Natural killer cell (primary cell): ENCODE data around the gene PCDHB13. TPM values are rescaled to one million over a fixed set of nuclear protein-coding genes. Genes with fewer than 3 reads are reported as not detected.
A peak's percentile ranks its signal among the peaks of the same experiment; 100 is the strongest.
"Not testable (repeated sequence)": the region's sequence is repeated elsewhere in the genome, so short reads cannot be mapped to it uniquely, and the experiment has no call there.

Experiments
- ATAC-seq, 3 donors: fragments of 150-1000 bp in 2 of 3; fragments of 200-7000 bp in 1 of 3; cut with Tn5 transposase; 1 replicate in 1 of 3; 2 replicates in 2 of 3; pipeline ENCODE4 v1.10.0; 2021; ENCODE audit warnings: mild to moderate bottlenecking in 2 of 3, moderate library complexity in 2 of 3
- DNase-seq, 2 donors: peaks; one replicate each; pipeline versions ENCODE4 v3.0.0 to v3.0.0-alpha.2; 2013 to 2021; ENCODE audit warnings: mixed read lengths in 1 of 2
- H3K27ac ChIP-seq: one replicate; pipeline ENCODE4 v1.5.1; 2013; ENCODE audit warnings: mild to moderate bottlenecking, low read length
- H3K27me3 ChIP-seq: one replicate; pipeline ENCODE4 v1.6.1; 2013; ENCODE audit warnings: low read length; ENCODE audit not compliant: control insufficient read depth, insufficient read depth
- H3K36me3 ChIP-seq: one replicate; pipeline ENCODE4 v1.6.1; 2013; ENCODE audit warnings: low read length; ENCODE audit not compliant: control insufficient read depth, insufficient read depth
- H3K4me1 ChIP-seq: one replicate; pipeline ENCODE4 v1.6.1; 2013; ENCODE audit warnings: low read length; ENCODE audit not compliant: control insufficient read depth, insufficient read depth
- H3K4me3 ChIP-seq: one replicate; pipeline ENCODE4 v1.5.1; 2013; ENCODE audit warnings: low read length
- H3K9me3 ChIP-seq: one replicate; pipeline ENCODE4 v1.6.1; 2013; ENCODE audit warnings: low read length; ENCODE audit not compliant: control insufficient read depth, insufficient read depth
- H3K27ac Mint-ChIP-seq, 2 donors: one replicate each; pipeline ENCODE4 v1.8.0; 2022; ENCODE audit warnings: mild to moderate bottlenecking in 2 of 2, mixed read lengths in 2 of 2, moderate library complexity in 1 of 2
- H3K27me3 Mint-ChIP-seq, 2 donors: one replicate each; pipeline ENCODE4 v1.8.0; 2022; ENCODE audit warnings: low read depth in 2 of 2, mixed read lengths in 2 of 2
- H3K36me3 Mint-ChIP-seq: one replicate; pipeline ENCODE4 v1.8.0; 2022; ENCODE audit warnings: mixed read lengths
- H3K4me1 Mint-ChIP-seq, 2 donors: one replicate each; pipeline ENCODE4 v1.8.0; 2022; ENCODE audit warnings: mixed read lengths in 2 of 2
- H3K4me3 Mint-ChIP-seq: one replicate; pipeline ENCODE4 v1.8.0; 2022; ENCODE audit warnings: mild to moderate bottlenecking, moderate library complexity, mixed read lengths
- H3K9me3 Mint-ChIP-seq, 2 donors: one replicate each; pipeline ENCODE4 v1.8.0; 2022; ENCODE audit warnings: mixed read lengths in 2 of 2
- WGBS: methylation state at CpG from one replicate; pipeline ENCODE4 v1.1.7; 2013; ENCODE audit warnings: missing lambda C conversion rate; ENCODE audit not compliant: insufficient coverage; 5-methylcytosine and 5-hydroxymethylcytosine counted together
- intact Hi-C: fragments of 100-400 bp; cut with micrococcal nuclease; formaldehyde crosslinking; loops from one replicate; pipeline ENCODE4 v1.14.2; 2022
- total RNA-seq, 4 donors: library from RNA; stranded (reverse); fragments of 120-200 nt in 1 of 4; gene quantifications; one replicate each; pipeline versions ENCODE4 v1.2.3 to v1.2.4, GENCODE V29; 2013 to 2022
- TF ChIP-seq, protein P1 (sequence below): fragments of 200-600 bp; IDR thresholded peaks from one replicate; pipeline ENCODE4 v1.8.0; 2022; ENCODE audit warnings: antibody characterized with exemption

Gene PCDHB13
- total RNA-seq, 3 donors from 2014 or later (not counting 1 experiment from before 2014, with no cell fraction given) = not detected

DNA sequence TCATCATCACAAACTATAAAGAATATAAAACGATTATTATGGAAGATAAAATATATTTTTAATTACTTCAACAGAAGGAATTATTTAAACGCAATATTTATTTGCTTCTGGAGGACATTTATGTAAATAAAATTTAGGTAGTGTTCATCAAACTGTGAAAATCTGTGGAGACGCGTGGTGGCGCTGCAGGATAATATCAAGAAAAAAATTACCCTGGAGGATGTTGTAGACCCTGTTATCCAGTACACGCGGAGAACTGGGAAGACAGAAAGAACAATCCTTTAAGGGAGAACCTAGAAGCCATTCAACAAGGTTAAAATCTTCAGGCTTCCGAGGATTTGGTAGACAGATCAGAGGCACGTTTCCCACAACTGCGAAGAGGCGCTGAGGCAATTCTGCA is 5.2 kb upstream of the PCDHB13 start, which contains the start of gene PCDHB12:
TSS of gene PCDHB12 (plus strand) at position 242 of the 400 bp plus-strand sequence. CDS start 189 bp downstream, outside the sequence.
- no peak for ATAC-seq
- H3K9me3 ChIP-seq = no peaks in the 10 kb centered on the region
- Mint-ChIP-seq H3K4me3 (no peak within 1 kb of the TSS), H3K27ac (no peak within 1 kb of the TSS), H3K36me3 (no peaks in the 10 kb centered on the region), H3K27me3 (peaks cover 9 to 30% of the 10 kb centered on the region in 2 donors), H3K4me1 (no peaks in the 10 kb centered on the region), H3K9me3 (no peaks in the 10 kb centered on the region)
- peaks cover 12% of the 10 kb centered on the region for H3K27me3 ChIP-seq
- TF ChIP-seq, protein P1, sequence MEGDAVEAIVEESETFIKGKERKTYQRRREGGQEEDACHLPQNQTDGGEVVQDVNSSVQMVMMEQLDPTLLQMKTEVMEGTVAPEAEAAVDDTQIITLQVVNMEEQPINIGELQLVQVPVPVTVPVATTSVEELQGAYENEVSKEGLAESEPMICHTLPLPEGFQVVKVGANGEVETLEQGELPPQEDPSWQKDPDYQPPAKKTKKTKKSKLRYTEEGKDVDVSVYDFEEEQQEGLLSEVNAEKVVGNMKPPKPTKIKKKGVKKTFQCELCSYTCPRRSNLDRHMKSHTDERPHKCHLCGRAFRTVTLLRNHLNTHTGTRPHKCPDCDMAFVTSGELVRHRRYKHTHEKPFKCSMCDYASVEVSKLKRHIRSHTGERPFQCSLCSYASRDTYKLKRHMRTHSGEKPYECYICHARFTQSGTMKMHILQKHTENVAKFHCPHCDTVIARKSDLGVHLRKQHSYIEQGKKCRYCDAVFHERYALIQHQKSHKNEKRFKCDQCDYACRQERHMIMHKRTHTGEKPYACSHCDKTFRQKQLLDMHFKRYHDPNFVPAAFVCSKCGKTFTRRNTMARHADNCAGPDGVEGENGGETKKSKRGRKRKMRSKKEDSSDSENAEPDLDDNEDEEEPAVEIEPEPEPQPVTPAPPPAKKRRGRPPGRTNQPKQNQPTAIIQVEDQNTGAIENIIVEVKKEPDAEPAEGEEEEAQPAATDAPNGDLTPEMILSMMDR = no peak
- intact Hi-C loops = no loop called here
- WGBS = 31% methylated on average over 9 of the region's 11 CpGs
- no peak within 1 kb of the TSS for H3K27ac ChIP-seq
- no peaks in the 10 kb centered on the region for H3K4me1 ChIP-seq
- DNase-seq = peak in 1 of 2 donors; percentile 4
- no peaks in the 10 kb centered on the region for H3K36me3 ChIP-seq
- H3K4me3 ChIP-seq = no peak within 1 kb of the TSS

DNA sequence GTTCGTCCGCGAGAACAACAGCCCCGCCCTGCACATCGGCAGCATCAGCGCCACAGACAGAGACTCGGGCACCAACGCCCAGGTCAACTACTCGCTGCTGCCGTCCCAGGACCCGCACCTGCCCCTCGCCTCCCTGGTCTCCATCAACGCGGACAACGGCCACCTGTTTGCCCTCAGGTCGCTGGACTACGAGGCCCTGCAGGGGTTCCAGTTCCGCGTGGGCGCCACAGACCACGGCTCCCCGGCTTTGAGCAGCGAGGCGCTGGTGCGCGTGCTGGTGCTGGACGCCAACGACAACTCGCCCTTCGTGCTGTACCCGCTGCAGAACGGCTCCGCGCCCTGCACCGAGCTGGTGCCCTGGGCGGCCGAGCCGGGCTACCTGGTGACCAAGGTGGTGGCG is 3.4 kb upstream of the PCDHB13 start:
- not testable (repeated sequence) for H3K9me3 Mint-ChIP-seq, DNase-seq
- peaks cover 9 to 38% of the 10 kb centered on the region in 2 donors for H3K27me3 Mint-ChIP-seq

DNA sequence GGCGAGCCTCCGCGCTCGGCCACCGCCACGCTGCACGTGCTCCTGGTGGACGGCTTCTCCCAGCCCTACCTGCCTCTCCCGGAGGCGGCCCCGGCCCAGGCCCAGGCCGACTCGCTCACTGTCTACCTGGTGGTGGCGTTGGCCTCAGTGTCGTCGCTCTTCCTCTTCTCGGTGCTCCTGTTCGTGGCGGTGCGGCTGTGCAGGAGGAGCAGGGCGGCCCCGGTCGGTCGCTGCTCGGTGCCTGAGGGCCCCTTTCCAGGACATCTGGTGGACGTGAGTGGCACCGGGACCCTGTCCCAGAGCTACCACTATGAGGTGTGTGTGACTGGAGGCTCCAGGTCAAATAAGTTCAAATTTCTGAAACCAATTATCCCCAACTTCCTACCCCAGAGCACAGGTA is 2.9 kb upstream of the PCDHB13 start:
- whole genome bisulfite sequencing = 28% methylated on average over 21 of the region's 27 CpGs
- H3K4me3 ChIP-seq, H3K4me3 Mint-ChIP-seq, H3K4me1 ChIP-seq, DNase-seq, H3K36me3 Mint-ChIP-seq, intact Hi-C loops, H3K9me3 Mint-ChIP-seq, H3K27ac Mint-ChIP-seq, H3K4me1 Mint-ChIP-seq, ATAC-seq, H3K27ac ChIP-seq, H3K36me3 ChIP-seq, H3K9me3 ChIP-seq: not testable (repeated sequence)
- peaks cover 12% of the 10 kb centered on the region for H3K27me3 ChIP-seq
- peaks cover 9 to 38% of the 10 kb centered on the region in 2 donors for H3K27me3 Mint-ChIP-seq

More for the DNA sequence above, 3.4 kb upstream of the PCDHB13 start:
- H3K4me3 ChIP-seq, H3K9me3 ChIP-seq, intact Hi-C loops, H3K4me3 Mint-ChIP-seq, H3K27ac Mint-ChIP-seq, H3K36me3 Mint-ChIP-seq, H3K4me1 Mint-ChIP-seq, H3K4me1 ChIP-seq, ATAC-seq, H3K36me3 ChIP-seq, H3K27ac ChIP-seq: not testable (repeated sequence)
- peaks cover 12% of the 10 kb centered on the region for H3K27me3 ChIP-seq
- WGBS = 38% methylated on average over 26 of the region's 39 CpGs

DNA sequence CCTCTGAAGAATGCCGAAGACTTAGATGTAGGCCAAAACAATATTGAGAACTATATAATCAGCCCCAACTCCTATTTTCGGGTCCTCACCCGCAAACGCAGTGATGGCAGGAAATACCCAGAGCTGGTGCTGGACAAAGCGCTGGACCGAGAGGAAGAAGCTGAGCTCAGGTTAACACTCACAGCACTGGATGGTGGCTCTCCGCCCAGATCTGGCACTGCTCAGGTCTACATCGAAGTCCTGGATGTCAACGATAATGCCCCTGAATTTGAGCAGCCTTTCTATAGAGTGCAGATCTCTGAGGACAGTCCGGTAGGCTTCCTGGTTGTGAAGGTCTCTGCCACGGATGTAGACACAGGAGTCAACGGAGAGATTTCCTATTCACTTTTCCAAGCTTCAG is 864 bp downstream of the PCDHB13 start:
- H3K27ac ChIP-seq, H3K9me3 ChIP-seq, H3K9me3 Mint-ChIP-seq, H3K4me1 Mint-ChIP-seq, H3K36me3 Mint-ChIP-seq, H3K27me3 ChIP-seq, H3K4me3 Mint-ChIP-seq, H3K27ac Mint-ChIP-seq, H3K36me3 ChIP-seq, intact Hi-C loops, H3K4me3 ChIP-seq, ATAC-seq, DNase-seq, H3K4me1 ChIP-seq: not testable (repeated sequence)
- H3K27me3 Mint-ChIP-seq = peaks cover 4 to 29% of the 10 kb centered on the region in 2 donors
- 63% methylated on average over 7 of the region's 12 CpGs for WGBS

DNA sequence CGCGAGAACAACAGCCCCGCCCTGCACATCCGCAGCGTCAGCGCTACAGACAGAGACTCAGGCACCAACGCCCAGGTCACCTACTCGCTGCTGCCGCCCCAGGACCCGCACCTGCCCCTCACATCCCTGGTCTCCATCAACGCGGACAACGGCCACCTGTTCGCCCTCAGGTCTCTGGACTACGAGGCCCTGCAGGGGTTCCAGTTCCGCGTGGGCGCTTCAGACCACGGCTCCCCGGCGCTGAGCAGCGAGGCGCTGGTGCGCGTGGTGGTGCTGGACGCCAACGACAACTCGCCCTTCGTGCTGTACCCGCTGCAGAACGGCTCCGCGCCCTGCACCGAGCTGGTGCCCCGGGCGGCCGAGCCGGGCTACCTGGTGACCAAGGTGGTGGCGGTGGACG is 1.8 kb downstream of the PCDHB13 start:
- ATAC-seq, intact Hi-C loops, H3K27ac ChIP-seq, H3K36me3 Mint-ChIP-seq, H3K4me1 ChIP-seq, H3K36me3 ChIP-seq, H3K27ac Mint-ChIP-seq, H3K27me3 ChIP-seq, H3K4me1 Mint-ChIP-seq, H3K9me3 Mint-ChIP-seq, H3K4me3 Mint-ChIP-seq, H3K4me3 ChIP-seq, DNase-seq, H3K9me3 ChIP-seq: not testable (repeated sequence)
- WGBS = 41% methylated on average over 28 of the region's 40 CpGs
- H3K27me3 Mint-ChIP-seq = peaks cover 0 to 31% of the 10 kb centered on the region in 2 donors

DNA sequence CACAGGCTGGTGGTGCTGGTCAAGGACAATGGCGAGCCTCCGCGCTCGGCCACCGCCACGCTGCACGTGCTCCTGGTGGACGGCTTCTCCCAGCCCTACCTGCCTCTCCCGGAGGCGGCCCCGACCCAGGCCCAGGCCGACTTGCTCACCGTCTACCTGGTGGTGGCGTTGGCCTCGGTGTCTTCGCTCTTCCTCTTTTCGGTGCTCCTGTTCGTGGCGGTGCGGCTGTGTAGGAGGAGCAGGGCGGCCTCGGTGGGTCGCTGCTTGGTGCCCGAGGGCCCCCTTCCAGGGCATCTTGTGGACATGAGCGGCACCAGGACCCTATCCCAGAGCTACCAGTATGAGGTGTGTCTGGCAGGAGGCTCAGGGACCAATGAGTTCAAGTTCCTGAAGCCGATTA is 2.3 kb downstream of the PCDHB13 start:
- not testable (repeated sequence) for ATAC-seq, H3K9me3 Mint-ChIP-seq

More for the DNA sequence above, 2.3 kb downstream of the PCDHB13 start:
- DNase-seq, H3K36me3 Mint-ChIP-seq, H3K27me3 ChIP-seq, H3K4me1 Mint-ChIP-seq, H3K27ac Mint-ChIP-seq, H3K36me3 ChIP-seq, H3K27ac ChIP-seq, H3K4me3 Mint-ChIP-seq, H3K4me3 ChIP-seq, intact Hi-C loops, H3K9me3 ChIP-seq, H3K4me1 ChIP-seq: not testable (repeated sequence)
- 45% methylated on average over 15 of the region's 26 CpGs for WGBS
- peaks cover 0 to 29% of the 10 kb centered on the region in 2 donors for H3K27me3 Mint-ChIP-seq
